Activated naive CD8-positive, alpha-beta T cell treated with anti-CD3 and anti-CD28 coated beads, Interleukin-2, amount 50 U/mL, for 16 hours (primary cell): Measurements from ENCODE around the gene STK11IP.

Source experiments
- DNase-seq: peaks from one replicate; pipeline ENCODE4 v3.0.0-alpha.2; 2020; ENCODE audit warnings: low read depth, low spot score

STK11IP gene

DNA sequence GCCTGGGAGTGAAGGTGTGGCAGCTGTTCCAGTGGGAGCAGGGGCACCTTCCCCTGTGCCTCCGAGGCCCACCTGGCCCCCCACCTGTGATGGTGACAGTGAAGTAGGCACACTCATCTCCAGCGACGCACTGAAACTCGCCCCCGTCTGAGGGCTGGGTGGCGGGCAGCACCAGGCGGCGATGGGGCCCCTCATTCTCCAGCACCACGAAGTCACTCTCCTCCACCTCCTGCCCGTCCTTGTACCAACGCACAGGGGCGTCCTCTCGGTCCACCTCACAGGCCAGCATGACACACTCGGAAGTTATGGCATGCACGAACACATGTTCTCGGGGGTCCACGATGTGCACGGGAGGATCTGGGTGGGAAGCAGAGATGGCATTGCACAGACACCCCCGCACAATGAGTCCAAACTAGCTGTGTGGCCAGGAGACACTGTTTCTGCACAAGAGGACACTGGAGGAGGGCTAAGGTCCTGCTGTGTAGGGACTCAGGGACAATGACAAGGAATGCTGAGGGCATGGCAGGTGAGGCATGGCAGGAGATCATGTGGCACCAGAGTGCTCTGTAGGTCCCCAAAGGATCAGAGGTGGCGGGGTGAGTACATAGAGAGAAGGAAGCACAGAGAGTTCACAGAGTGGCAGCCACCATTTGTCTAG is 34.3 kb upstream of the STK11IP start:
- DNase-seq = no peak

DNA sequence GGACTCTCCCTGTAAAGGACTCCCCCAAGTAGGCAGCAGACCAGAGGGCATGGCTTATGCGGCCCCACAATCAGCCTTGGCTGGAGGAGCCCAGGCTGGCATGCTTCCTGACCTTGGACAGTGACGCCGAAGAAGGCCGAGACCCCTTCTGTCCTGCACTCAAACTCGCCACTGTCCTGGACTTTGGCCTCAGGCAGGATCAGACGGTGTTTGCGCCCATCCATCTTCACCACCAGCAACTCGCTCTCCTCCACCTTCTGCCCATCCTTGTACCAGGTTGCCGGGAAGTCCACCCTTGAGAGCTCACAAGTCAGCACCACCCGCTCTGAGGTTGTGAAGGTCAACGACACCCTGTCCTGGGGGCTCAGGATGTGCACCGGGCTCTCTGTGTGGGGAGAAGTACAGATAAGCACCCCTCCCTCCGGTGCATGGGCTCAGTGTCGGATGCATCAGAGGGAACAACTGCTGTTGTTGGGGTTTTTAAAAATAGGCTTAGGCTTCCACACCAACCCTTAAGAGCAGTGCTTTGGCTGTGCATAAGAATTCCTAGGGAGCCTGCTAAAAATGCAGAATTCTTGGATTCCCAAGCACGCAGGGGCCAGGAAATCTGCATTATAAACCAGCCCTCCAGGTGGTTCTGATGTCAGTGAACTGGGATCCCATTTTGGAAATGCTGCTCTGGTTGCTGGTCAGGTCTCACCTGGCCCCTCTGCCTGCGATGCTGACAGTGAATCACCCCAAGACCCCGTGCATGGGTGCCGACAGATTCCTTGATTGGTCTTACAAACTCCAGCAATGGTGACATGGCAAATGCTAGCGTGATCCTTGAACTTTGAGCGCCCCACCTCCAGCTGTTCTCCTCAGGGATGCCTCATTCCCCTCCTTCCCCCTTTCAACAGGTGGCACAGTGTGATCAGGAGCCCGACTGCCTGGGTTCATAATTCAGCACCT is 32.3 kb upstream of the STK11IP start:
- no peak for DNase-seq

DNA sequence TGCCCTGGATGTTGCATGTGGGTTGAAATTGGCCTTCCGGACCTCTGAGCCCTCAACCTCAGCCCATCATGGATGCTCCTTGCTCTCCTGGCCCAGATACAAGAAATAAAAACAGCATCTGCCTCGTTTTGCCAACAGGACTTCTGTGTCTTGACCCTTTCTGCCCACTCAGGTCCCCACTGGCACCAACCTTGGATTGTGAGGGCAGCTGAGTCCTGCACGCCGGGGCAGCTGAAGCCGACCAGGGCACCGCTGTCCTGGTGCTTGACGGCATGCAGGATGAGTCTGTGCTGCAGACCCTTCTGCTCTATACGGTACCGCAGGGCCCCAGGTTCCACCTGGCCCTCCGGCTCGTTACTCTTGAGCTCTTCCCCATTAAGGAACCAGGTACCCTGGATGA is 31.0 kb upstream of the STK11IP start:
- no peak for DNase-seq

DNA sequence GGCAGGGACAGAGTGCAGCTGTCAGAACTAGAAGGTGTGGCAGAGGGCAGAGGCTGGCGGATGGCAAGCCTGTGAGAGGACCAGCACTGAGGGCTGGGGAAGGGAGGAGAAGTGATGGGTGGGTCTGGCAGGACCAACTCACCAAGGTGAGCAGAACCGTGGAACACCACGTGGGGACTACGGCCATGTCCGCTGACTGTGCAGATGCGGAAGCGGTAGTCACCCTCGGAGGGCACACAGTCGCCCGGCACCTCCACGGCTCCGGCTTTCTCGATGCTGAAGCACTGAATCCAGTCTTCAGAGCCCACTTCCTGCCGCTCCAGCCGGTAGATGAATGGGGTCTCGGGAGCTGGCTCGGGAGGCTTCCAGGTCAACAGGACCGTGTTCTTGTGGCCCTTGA is 30.5 kb upstream of the STK11IP start:
- DNase-seq = no peak

GRCh38 chr2:219567791-219568361 is 29.8 kb upstream of the STK11IP start:
- DNase-seq = no peak

DNA sequence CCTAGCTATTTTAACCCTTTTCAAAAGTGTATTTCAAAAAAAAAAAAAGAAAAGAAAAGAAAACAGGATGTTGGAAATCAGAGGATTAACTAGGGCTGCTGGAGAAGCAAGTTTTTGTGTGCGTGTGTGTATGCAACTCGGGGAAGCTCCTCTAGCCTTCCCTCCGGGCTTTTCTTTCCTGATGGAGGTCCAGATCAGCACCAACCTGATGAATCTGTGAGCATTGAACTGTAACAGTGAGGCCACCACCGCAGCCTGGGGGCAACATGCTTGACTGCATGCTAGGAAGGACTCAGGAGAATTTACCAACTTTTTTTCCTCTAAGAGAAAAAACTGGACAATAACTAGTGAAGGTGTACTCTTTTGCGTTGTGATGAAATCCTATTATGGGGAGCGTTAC is 28.6 kb upstream of the STK11IP start:
- DNase-seq = no peak

GRCh38 chr2:219569635-219570034 is 28.0 kb upstream of the STK11IP start:
- no peak for DNase-seq

DNA sequence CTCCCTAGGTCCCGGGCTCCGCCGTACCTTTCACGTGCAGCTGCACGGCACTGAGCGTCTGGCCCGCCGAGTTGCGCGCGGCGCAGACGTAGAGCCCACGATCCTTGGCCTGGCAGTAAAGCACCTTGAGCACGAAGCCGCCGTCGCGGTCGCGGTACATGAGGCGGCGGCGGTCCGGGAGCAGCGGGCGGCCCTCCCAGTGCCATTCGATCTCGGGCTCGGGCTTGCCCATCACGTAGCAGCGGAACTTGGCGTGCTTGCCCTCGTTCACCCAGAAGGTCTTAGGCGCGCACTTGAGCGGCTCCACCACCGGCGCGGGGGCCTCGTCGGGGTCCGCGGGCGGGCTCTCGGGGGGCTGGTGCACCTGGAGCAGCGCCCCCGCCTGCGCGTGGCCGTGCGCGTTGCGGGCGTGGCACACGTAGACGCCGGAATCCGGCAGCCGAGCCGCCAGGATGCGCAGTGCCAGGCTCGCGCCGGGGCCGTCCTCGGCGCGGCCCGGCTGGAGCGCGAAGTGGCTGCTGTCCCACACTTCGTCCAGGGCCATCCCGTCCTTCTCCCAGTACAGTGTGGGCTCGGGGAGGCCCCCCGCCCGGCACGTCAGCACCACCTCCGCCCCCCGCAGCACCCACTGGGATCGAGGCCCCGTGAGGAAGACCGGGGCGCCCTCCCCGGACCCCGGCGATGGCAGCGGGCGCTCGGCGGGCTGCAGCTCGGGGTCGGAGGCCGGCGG is 27.3 kb upstream of the STK11IP start:
- no peak for DNase-seq

- DNase-seq = no peak
Observed at GRCh38 chr2:219570924-219571310, 26.7 kb upstream of the STK11IP start.

- no peak for DNase-seq
Observed at GRCh38 chr2:219571311-219572236, 26.1 kb upstream of the STK11IP start, which contains the start of gene OBSL1. Gene OBSL1 (minus strand): TSS chr2:219571539. CDS start chr2:219571232, 307 bp downstream.

DNA sequence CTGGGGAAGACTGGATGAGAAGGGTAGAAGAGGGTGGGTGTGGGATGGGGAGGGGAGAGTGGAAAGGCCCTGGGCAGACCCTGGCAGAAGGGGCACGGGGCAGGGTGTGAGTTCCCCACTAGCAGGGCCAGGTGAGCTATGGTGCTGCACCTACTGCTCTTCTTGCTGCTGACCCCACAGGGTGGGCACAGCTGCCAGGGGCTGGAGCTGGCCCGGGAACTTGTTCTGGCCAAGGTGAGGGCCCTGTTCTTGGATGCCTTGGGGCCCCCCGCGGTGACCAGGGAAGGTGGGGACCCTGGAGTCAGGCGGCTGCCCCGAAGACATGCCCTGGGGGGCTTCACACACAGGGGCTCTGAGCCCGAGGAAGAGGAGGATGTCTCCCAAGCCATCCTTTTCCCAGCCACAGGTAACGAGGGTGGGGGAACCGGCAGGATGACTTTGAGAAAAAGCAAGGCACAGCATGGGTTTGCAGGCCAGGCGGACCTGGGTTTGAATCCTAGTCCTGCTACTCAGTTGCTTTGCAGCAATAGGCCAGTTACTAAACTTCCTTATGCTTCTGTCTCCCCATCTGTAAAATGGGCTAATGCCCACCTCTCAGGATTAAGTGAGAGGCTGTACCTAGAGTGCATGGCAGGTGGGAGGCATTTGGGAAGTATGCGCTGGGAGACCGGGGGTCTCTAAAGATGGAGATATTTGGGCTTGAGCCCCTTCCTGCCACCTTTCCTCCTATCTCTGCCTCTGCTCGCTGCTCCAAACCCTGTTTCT is 25.2 kb upstream of the STK11IP start, which contains the start of gene INHA:
Gene INHA (plus strand): TSS at position 74 of the 765 bp plus-strand sequence. CDS start 65 bp downstream, at position 139.
- DNase-seq = no peak

- no peak for DNase-seq
Observed at GRCh38 chr2:219573166-219573565, 24.5 kb upstream of the STK11IP start.

DNA sequence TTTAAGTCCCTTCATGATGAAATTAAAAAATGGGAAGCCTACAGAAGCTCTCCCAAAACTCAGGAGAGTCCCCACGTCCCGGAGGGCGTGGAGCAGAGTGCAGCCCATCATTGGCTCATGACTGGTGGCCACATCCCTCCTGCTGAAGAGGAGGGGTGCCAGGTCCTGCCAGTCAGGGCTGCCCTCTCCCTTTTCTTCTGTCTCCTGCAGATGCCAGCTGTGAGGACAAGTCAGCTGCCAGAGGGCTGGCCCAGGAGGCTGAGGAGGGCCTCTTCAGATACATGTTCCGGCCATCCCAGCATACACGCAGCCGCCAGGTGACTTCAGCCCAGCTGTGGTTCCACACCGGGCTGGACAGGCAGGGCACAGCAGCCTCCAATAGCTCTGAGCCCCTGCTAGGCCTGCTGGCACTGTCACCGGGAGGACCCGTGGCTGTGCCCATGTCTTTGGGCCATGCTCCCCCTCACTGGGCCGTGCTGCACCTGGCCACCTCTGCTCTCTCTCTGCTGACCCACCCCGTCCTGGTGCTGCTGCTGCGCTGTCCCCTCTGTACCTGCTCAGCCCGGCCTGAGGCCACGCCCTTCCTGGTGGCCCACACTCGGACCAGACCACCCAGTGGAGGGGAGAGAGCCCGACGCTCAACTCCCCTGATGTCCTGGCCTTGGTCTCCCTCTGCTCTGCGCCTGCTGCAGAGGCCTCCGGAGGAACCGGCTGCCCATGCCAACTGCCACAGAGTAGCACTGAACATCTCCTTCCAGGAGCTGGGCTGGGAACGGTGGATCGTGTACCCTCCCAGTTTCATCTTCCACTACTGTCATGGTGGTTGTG is 23.0 kb upstream of the STK11IP start:
- DNase-seq = no peak

DNA sequence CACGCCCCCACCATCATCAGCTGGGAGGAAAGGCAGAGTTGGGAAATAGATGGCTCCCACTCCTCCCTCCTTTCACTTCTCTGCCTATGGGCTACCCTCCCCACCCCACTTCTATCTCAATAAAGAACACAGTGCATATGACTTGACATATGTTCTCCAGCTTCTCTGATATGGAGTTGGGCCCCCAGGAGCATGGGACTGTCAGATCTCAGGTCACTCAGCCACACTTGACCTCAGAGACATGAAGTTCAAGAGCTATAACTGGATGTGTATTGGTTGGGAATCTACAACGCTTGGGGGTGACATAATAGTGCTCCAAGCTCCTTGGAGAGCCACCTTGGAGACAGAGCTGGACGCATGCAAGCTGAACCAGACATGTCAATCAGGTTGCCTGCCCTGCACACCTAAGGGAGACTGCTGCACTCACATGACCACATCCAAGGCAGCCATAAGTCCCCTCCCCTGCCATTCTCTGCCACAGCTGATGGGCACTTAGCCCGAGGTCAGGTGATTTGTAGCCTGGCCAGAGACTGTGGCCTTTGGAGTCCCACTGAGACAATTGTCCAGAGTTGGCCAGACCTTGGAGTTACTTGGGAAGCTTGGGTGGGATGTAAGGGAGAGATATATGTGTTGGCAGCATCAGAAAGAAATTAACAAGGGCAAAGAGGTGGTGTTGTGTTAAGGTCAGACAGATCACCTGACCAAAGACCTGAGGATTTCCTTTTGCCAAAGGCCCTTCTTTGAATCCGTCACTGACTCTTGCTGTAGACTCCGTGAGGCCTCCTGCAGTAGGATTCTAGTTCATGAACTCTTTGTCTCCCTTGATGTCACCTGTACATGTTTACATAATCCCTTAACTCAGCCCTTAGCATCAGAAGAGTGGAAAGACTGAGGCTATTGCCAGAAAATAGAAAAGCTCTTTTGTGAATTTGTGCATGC is 21.8 kb upstream of the STK11IP start:
- no peak for DNase-seq

DNA sequence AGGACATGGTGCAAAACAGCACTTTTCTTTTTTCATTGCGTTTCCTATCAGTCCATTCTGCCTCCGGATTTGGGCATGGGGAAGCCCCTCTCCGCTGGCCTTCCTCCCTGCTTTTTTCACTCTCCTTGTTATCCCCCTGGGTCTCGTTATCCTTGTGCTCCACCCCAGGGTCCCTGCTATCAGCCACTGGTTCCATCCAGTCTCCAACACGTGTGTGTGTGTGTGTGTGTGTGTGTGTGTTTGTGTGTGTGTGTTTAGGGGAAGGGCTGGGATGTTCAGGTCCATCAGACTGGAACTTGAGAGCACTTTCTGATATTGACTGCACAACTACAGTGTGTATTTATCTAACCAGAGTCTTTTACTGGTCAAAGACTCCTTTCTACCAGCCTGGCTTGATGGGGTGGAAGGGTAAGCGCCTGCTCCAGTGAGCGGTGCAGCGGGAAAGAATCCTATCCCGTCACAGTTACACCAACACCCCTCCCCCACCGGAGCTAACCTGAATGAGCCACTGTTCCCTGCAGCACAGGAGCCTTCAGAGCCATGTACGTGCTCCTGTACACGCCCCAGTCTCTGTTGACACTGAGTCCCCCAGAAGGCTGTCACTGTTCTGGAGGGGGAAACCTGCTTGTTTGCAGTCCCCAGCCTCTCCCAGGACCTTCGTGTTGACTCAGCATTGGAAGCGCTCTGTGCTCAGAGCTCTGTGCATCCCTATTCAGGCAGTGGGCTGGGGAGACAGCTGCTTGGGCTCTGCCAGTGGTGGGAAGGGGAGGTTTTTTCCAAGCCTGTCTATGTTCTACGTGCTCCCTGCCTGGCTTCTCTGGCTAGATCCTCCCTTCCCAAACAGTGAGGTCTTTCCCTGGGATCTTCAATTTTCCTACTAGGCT is 20.9 kb upstream of the STK11IP start:
- DNase-seq = no peak

GRCh38 chr2:219578811-219579613 is 18.6 kb upstream of the STK11IP start:
- no peak for DNase-seq
